GM10248 (cell line): ENCODE data around the gene PNO1.
"Not testable (repeated sequence)": the region's sequence is repeated elsewhere in the genome, so short reads cannot be mapped to it uniquely, and the experiment has no call there.

Experiments
- CTCF ChIA-PET: fragments of 300-600 bp; sonication (Branson Sonifier 250); formaldehyde crosslinking; extraction: SDS; loops from one replicate; lab custom pipeline; 2021; ENCODE audit warnings: antibody characterized with exemption; lab: Yijun Ruan, JAX
- POLR2A ChIA-PET: fragments of 350-650 bp; sonication (Branson Sonifier 250); formaldehyde crosslinking; extraction: SDS; loops from one replicate; lab custom pipeline; 2020; ENCODE audit warnings: antibody characterized with exemption; lab: Yijun Ruan, JAX
- DNase-seq: peaks from one replicate; pipeline ENCODE4 v3.0.0; 2012; ENCODE audit errors: extremely low spot score
- CTCF ChIP-seq: IDR thresholded peaks from 2 replicates; pipeline ENCODE4 v1.5.1; 2012; ENCODE audit warnings: mild to moderate bottlenecking, low read depth; ENCODE audit errors: extremely low read depth, missing control alignments, control extremely low read depth

The PNO1 gene

GRCh38 chr2:68169308-68169707 is 11.6 kb downstream of the PNO1 start:
- ChIA-PET CTCF (interaction anchor here (1.1 to 5.8 kb wide), 8 partner anchors 9 to 47 kb away, joined by 3 to 48 read pairs (median 14); partner anchors contain the start of gene PNO1), POLR2A (interaction anchor here (1.1 kb wide), 1 partner anchor 11 kb away, joined by 3 read pairs; the partner anchor contains the start of gene PNO1)
- no peak for TF ChIP-seq CTCF
- DNase-seq, result no peak

- CTCF ChIA-PET, result interaction anchor here (1.0 to 5.8 kb wide), 4 partner anchors 10 to 49 kb away, joined by 4 to 48 read pairs (median 13); no protein-coding TSS in a partner anchor
- POLR2A ChIA-PET, result no interaction called here
- TF ChIP-seq CTCF, result no peak
- DNase-seq, result no peak
Measured at GRCh38 chr2:68171146-68171545, 13.5 kb downstream of the PNO1 start.

GRCh38 chr2:68171684-68172083 is 14.0 kb downstream of the PNO1 start:
- CTCF ChIA-PET, result interaction anchor here (1.0 to 5.8 kb wide), 4 partner anchors 9 to 49 kb away, joined by 4 to 48 read pairs (median 13); no protein-coding TSS in a partner anchor
- no peak for DNase-seq
- POLR2A ChIA-PET, result no interaction called here
- no peak for TF ChIP-seq CTCF

- CTCF ChIA-PET, result no interaction called here
- POLR2A ChIA-PET, result no interaction called here
- no peak for TF ChIP-seq CTCF
- no peak for DNase-seq
Measured at GRCh38 chr2:68172521-68172920, 14.8 kb downstream of the PNO1 start.

- no peak for DNase-seq
- ChIA-PET POLR2A (no interaction called here), CTCF (interaction anchor here (1.0 kb wide), 1 partner anchor 16 kb away, joined by 3 read pairs; no protein-coding TSS in a partner anchor)
- no peak for TF ChIP-seq CTCF
Measured at GRCh38 chr2:68172990-68173700, 15.5 kb downstream of the PNO1 start.

- CTCF ChIA-PET, result interaction anchor here (1.2 to 2.2 kb wide), 9 partner anchors 8 to 266 kb away, joined by 3 to 12 read pairs (median 5); partner anchors contain the start of gene PNO1
- POLR2A ChIA-PET, DNase-seq: not testable (repeated sequence)
Measured at GRCh38 chr2:68175210-68175609, 17.5 kb downstream of the PNO1 start.

- CTCF ChIA-PET, result interaction anchor here (0.9 to 2.2 kb wide), 7 partner anchors 8 to 45 kb away, joined by 3 to 12 read pairs (median 5); no protein-coding TSS in a partner anchor
Measured at GRCh38 chr2:68176657-68177056, 19.0 kb downstream of the PNO1 start.

More at GRCh38 chr2:68176657-68177056, 19.0 kb downstream of the PNO1 start:
- no peak for TF ChIP-seq CTCF
- POLR2A ChIA-PET, result no interaction called here
- DNase-seq, result no peak
